Measurements from ENCODE around the gene FBXL4.

GRCh38 chr6:98823428-98824161, 124.2 kb downstream of the FBXL4 start:
- TF ChIP-seq, protein P1, sequence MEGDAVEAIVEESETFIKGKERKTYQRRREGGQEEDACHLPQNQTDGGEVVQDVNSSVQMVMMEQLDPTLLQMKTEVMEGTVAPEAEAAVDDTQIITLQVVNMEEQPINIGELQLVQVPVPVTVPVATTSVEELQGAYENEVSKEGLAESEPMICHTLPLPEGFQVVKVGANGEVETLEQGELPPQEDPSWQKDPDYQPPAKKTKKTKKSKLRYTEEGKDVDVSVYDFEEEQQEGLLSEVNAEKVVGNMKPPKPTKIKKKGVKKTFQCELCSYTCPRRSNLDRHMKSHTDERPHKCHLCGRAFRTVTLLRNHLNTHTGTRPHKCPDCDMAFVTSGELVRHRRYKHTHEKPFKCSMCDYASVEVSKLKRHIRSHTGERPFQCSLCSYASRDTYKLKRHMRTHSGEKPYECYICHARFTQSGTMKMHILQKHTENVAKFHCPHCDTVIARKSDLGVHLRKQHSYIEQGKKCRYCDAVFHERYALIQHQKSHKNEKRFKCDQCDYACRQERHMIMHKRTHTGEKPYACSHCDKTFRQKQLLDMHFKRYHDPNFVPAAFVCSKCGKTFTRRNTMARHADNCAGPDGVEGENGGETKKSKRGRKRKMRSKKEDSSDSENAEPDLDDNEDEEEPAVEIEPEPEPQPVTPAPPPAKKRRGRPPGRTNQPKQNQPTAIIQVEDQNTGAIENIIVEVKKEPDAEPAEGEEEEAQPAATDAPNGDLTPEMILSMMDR (conservative IDR thresholded peaks at IDR 0.05 in 1 of 2, IDR thresholded peaks at IDR 0.05 in 1 of 2; ENCODE audit: low read depth in 1 of 2, low read length in 2 of 2): no peak
- no peak for TF ChIP-seq EZH2 (IDR thresholded peaks at IDR 0.05; ENCODE audit: low read length, missing control alignments)
